GM10266 (cell line): ENCODE data around the gene MRPL43.

Source experiments
- DNase-seq: peaks from one replicate; pipeline ENCODE4 v3.0.0; 2012; ENCODE audit errors: extremely low spot score
- TF ChIP-seq, protein P1 (sequence below): IDR thresholded peaks from 2 replicates; pipeline ENCODE4 v1.5.1; 2012; ENCODE audit warnings: mild to moderate bottlenecking, low read depth; ENCODE audit not compliant: control insufficient read depth, insufficient read depth; ENCODE audit errors: missing control alignments

The MRPL43 gene

DNA sequence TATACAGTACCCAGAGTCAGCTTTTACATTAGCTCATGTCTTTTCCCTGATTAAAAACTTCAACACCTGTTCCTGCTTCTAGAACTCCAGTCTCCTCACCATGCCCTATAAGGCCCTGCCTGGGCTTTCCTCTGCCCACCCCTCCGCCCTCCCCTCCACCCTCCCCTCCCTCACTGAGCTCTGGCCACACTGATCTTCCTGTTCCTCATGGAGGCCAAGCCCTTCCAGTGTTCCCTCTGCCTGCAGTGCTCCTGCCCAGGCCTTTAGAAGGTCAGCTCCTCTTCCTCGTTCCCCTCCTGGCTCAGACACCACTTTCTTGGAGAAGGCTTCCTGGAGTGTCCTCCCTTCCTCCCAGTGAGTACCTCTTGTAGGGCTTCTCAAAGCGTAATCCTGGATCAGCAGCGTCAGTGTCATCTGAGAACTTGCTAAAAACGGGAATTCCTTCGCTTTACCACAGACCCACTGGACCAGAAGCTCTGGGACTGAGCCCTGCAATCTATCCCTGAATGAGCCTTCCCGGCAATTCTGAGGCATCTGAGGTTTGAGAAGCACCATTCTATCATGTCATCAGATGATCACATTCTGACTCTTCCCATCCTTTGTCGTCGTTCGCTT, 39.9 kb upstream of the MRPL43 start:
- TF ChIP-seq, protein P1, sequence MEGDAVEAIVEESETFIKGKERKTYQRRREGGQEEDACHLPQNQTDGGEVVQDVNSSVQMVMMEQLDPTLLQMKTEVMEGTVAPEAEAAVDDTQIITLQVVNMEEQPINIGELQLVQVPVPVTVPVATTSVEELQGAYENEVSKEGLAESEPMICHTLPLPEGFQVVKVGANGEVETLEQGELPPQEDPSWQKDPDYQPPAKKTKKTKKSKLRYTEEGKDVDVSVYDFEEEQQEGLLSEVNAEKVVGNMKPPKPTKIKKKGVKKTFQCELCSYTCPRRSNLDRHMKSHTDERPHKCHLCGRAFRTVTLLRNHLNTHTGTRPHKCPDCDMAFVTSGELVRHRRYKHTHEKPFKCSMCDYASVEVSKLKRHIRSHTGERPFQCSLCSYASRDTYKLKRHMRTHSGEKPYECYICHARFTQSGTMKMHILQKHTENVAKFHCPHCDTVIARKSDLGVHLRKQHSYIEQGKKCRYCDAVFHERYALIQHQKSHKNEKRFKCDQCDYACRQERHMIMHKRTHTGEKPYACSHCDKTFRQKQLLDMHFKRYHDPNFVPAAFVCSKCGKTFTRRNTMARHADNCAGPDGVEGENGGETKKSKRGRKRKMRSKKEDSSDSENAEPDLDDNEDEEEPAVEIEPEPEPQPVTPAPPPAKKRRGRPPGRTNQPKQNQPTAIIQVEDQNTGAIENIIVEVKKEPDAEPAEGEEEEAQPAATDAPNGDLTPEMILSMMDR, result no peak
- DNase-seq, result no peak

- TF ChIP-seq, protein P1, result no peak
- no peak for DNase-seq
Observed at GRCh38 chr10:101022967-101023705, 35.8 kb upstream of the MRPL43 start.

DNA sequence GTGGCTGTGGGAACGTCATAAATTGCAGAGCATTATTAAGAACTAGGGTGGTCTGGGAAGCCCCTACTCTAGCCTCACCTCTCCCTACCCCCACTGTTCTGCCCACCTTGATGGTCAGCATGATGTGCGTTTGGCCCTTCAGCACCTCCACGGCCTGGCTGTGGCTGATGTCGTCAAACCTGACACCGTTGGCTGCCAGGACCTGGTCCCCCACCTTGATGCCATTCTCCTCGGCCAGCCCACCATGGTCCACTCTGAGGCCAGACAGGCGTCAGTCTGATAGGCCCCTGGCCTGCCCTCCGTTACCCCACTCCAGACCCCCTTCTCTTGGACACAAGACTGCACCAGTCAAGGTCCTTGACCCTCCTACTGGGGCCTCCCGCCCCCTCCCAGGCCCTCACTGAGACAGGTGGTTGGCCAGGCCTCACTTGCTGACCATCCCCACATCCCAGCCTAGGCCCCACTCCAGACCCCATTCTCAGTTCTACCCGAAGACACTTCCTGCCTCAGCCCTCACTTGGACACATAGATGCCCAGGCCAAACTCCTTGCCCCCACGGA, 34.5 kb upstream of the MRPL43 start:
- no peak for DNase-seq
- TF ChIP-seq, protein P1, result no peak

- TF ChIP-seq, protein P1, result no peak
- no peak for DNase-seq
Observed at GRCh38 chr10:101021239-101021638, 33.9 kb upstream of the MRPL43 start.

- DNase-seq, result no peak
- TF ChIP-seq, protein P1, result no peak
Observed at GRCh38 chr10:101020427-101021075, 33.3 kb upstream of the MRPL43 start.

DNA sequence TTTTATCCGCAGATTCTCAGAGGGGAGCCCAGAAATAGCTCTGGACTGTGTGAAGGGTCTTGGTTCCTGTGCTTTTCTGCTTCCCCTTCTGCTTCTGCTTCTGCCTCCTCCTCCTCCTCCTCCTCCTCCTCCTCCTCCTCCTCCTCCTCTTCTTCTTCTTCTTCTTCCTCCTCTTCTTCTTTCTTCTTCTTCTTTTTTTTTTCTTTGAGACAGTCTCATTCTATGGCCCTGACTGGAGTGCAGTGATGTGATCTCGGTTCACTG, 32.1 kb upstream of the MRPL43 start:
- TF ChIP-seq, protein P1, result no peak
- no peak for DNase-seq
